GM21529 (cell line): Measurements from ENCODE around the gene ANKRD55.
"Not testable (repeated sequence)": the region's sequence is repeated elsewhere in the genome, so short reads cannot be mapped to it uniquely, and the experiment has no call there.

Experiments
- ATAC-seq: cut with Tn5 transposase; IDR thresholded peaks from one replicate; pipeline ENCODE4 v1.9.1; 2021; ENCODE audit not compliant: unreplicated experiment

ANKRD55 gene

GRCh38 chr5:56233230-56233629 lies at the start of gene ANKRD55:
ANKRD55 (minus strand) TSS chr5:56233330; CDS start chr5:56232913, 417 bp downstream.
- ATAC-seq = no peak

GRCh38 chr5:56282216-56282615 lies 49.1 kb upstream of the ANKRD55 start:
- no peak for ATAC-seq

GRCh38 chr5:56281489-56282165 lies 48.5 kb upstream of the ANKRD55 start:
- ATAC-seq = no peak

- ATAC-seq = no peak
Observed at GRCh38 chr5:56279979-56280378, 46.8 kb upstream of the ANKRD55 start.

- ATAC-seq = no peak
Observed at GRCh38 chr5:56279291-56279690, 46.2 kb upstream of the ANKRD55 start.

- ATAC-seq = no peak
Observed at GRCh38 chr5:56278335-56278753, 45.2 kb upstream of the ANKRD55 start.

GRCh38 chr5:56277573-56277972 lies 44.4 kb upstream of the ANKRD55 start:
- ATAC-seq = no peak

GRCh38 chr5:56273376-56273955 lies 40.3 kb upstream of the ANKRD55 start:
- no peak for ATAC-seq

GRCh38 chr5:56272765-56273164 lies 39.6 kb upstream of the ANKRD55 start:
- ATAC-seq = no peak

GRCh38 chr5:56270568-56271392 lies 37.6 kb upstream of the ANKRD55 start:
- peak; percentile 86 for ATAC-seq

GRCh38 chr5:56270058-56270457 lies 36.9 kb upstream of the ANKRD55 start:
- ATAC-seq = peak; percentile 20

GRCh38 chr5:56269216-56269927 lies 36.2 kb upstream of the ANKRD55 start:
- peak; percentile 68 for ATAC-seq

GRCh38 chr5:56268707-56269106 lies 35.6 kb upstream of the ANKRD55 start:
- ATAC-seq = not testable (repeated sequence)

- ATAC-seq = no peak
Observed at GRCh38 chr5:56267856-56268255, 34.7 kb upstream of the ANKRD55 start.

- no peak for ATAC-seq
Observed at GRCh38 chr5:56264417-56265025, 31.4 kb upstream of the ANKRD55 start.

GRCh38 chr5:56262279-56262678 lies 29.1 kb upstream of the ANKRD55 start:
- no peak for ATAC-seq

GRCh38 chr5:56259002-56259511 lies 25.9 kb upstream of the ANKRD55 start:
- ATAC-seq = peak; percentile 58

GRCh38 chr5:56257763-56258529 lies 24.8 kb upstream of the ANKRD55 start:
- not testable (repeated sequence) for ATAC-seq

GRCh38 chr5:56257010-56257409 lies 23.9 kb upstream of the ANKRD55 start:
- ATAC-seq = no peak

- ATAC-seq = no peak
Observed at GRCh38 chr5:56255502-56255901, 22.4 kb upstream of the ANKRD55 start.
